Glutamatergic neuron (in vitro differentiated cells): ENCODE results near the gene YAP1. TPM values are rescaled to one million over a fixed set of nuclear protein-coding genes. Genes with fewer than 3 reads are reported as not detected.
A peak's percentile ranks its signal among the peaks of the same experiment; 100 is the strongest.

Experiments
- DNase-seq: peaks from one replicate; pipeline ENCODE4 v3.0.0; 2022
- H3K27ac Mint-ChIP-seq: one replicate; pipeline ENCODE4 v1.8.0; 2020; ENCODE audit warnings: mild to moderate bottlenecking, mixed read lengths, inconsistent platforms; ENCODE audit not compliant: unreplicated experiment
- H3K27me3 Mint-ChIP-seq: one replicate; pipeline ENCODE4 v1.8.0; 2020; ENCODE audit warnings: mild to moderate bottlenecking, moderate library complexity, mixed read lengths, inconsistent platforms; ENCODE audit not compliant: unreplicated experiment
- H3K36me3 Mint-ChIP-seq: one replicate; pipeline ENCODE4 v1.8.0; 2020; ENCODE audit warnings: mild to moderate bottlenecking, mixed read lengths, inconsistent platforms; ENCODE audit not compliant: unreplicated experiment
- H3K4me1 Mint-ChIP-seq: one replicate; pipeline ENCODE4 v1.8.0; 2020; ENCODE audit warnings: mild to moderate bottlenecking, low read depth, mixed read lengths, inconsistent platforms; ENCODE audit not compliant: unreplicated experiment
- H3K4me3 Mint-ChIP-seq: one replicate; pipeline ENCODE4 v1.8.0; 2020; ENCODE audit warnings: mild to moderate bottlenecking, mixed read lengths, inconsistent platforms; ENCODE audit not compliant: unreplicated experiment
- H3K9me3 Mint-ChIP-seq: one replicate; pipeline ENCODE4 v1.8.0; 2020; ENCODE audit warnings: mild to moderate bottlenecking, moderate library complexity, mixed read lengths, inconsistent platforms; ENCODE audit not compliant: unreplicated experiment
- CTCF ChIP-seq: fragments of 200-600 bp; sonication (generic); IDR thresholded peaks from one replicate; pipeline ENCODE4 v1.5.0; 2021; ENCODE audit not compliant: partially characterized antibody, unreplicated experiment
- total RNA-seq: library from RNA; stranded (reverse); fragmentation: NEBNext Ultra II Directional; extraction: Animal tissue kit (Norgen Biotek cat#: 25700); gene quantifications from one replicate; pipeline ENCODE4 v1.2.1, GENCODE V29; 2021; ENCODE audit not compliant: unreplicated experiment

YAP1 gene
- total RNA-seq, 1 donor from 2014 or later = 1.3 TPM

GRCh38 chr11:102111787-102112508 is 1.7 kb downstream of the YAP1 start:
- no peaks in the 10 kb centered on the region for H3K4me1 Mint-ChIP-seq

GRCh38 chr11:102112509-102112821 is 2.2 kb downstream of the YAP1 start:
- H3K4me1 Mint-ChIP-seq = no peaks in the 10 kb centered on the region
- H3K27ac Mint-ChIP-seq = no peak overlapping the region
- DNase-seq = no peak
- peaks cover 2% of the 10 kb centered on the region for H3K9me3 Mint-ChIP-seq
- H3K4me3 Mint-ChIP-seq = no peak overlapping the region
- peaks cover 7% of the 10 kb centered on the region for H3K27me3 Mint-ChIP-seq
- TF ChIP-seq CTCF = no peak
- H3K36me3 Mint-ChIP-seq = no peaks in the 10 kb centered on the region

More at GRCh38 chr11:102111787-102112508, 1.7 kb downstream of the YAP1 start:
- no peak for TF ChIP-seq CTCF
- H3K27ac Mint-ChIP-seq = no peak overlapping the region
- no peaks in the 10 kb centered on the region for H3K36me3 Mint-ChIP-seq
- peaks cover 2% of the 10 kb centered on the region for H3K9me3 Mint-ChIP-seq
- no peak for DNase-seq
- peaks cover 7% of the 10 kb centered on the region for H3K27me3 Mint-ChIP-seq
- peak overlapping the region; percentile 80 for H3K4me3 Mint-ChIP-seq

- H3K9me3 Mint-ChIP-seq = peaks cover 2% of the 10 kb centered on the region
- H3K36me3 Mint-ChIP-seq = no peaks in the 10 kb centered on the region
- H3K4me3 Mint-ChIP-seq = no peak overlapping the region
- no peak overlapping the region for H3K27ac Mint-ChIP-seq
- TF ChIP-seq CTCF = no peak
- H3K27me3 Mint-ChIP-seq = peaks cover 5% of the 10 kb centered on the region
- no peak for DNase-seq
- H3K4me1 Mint-ChIP-seq = no peaks in the 10 kb centered on the region
These were observed 3.8 kb downstream of the YAP1 start for GRCh38 chr11:102114032-102114431.

GRCh38 chr11:102115557-102115956 is 5.3 kb downstream of the YAP1 start:
- Mint-ChIP-seq H3K9me3 (no peaks in the 10 kb centered on the region), H3K4me3 (no peak overlapping the region), H3K36me3 (no peaks in the 10 kb centered on the region), H3K4me1 (no peaks in the 10 kb centered on the region), H3K27ac (no peak overlapping the region), H3K27me3 (peaks cover 3% of the 10 kb centered on the region)
- no peak for DNase-seq
- no peak for TF ChIP-seq CTCF

- Mint-ChIP-seq H3K4me1 (no peaks in the 10 kb centered on the region), H3K9me3 (no peaks in the 10 kb centered on the region), H3K27me3 (peaks cover 3% of the 10 kb centered on the region), H3K27ac (no peak overlapping the region), H3K4me3 (no peak overlapping the region), H3K36me3 (no peaks in the 10 kb centered on the region)
- no peak for DNase-seq
- no peak for TF ChIP-seq CTCF
These were observed 6.4 kb downstream of the YAP1 start for GRCh38 chr11:102116453-102117205.
